Measurements from ENCODE around the gene SCN3A.
A peak's percentile ranks its signal among the peaks of the same experiment; 100 is the strongest.

Gene SCN3A

GRCh38 chr2:165078913-165079312, 124.9 kb downstream of the SCN3A start:
- H3K9me2 ChIP-seq (replicated peaks; ENCODE audit: insufficient read depth, low read length), result no peaks in the 10 kb centered on the region
- peak; percentile 53 for DNase-seq
- no peaks in the 10 kb centered on the region for H3K27me3 ChIP-seq (replicated peaks; ENCODE audit: insufficient read depth, low read length)
- H3K79me2 ChIP-seq (ENCODE audit: low read length), result no peaks in the 10 kb centered on the region
- peak overlapping the region; percentile 41; the same call in 1 of the 2 replicates for H3K27ac ChIP-seq (ENCODE audit: low read length)
- H3K4me1 ChIP-seq (ENCODE audit: low read length), result peaks cover 27% of the 10 kb centered on the region
- no peaks in the 10 kb centered on the region for H4K20me1 ChIP-seq (ENCODE audit: insufficient read depth, low read length)
- H3K9ac ChIP-seq (ENCODE audit: low read length), result no peak overlapping the region
- TF ChIP-seq CTCF (IDR thresholded peaks at IDR 0.05; ENCODE audit: low read length) (no peak), EZH2 (optimal IDR thresholded peaks at IDR 0.05; ENCODE audit: low read depth, low read length) (no peak), EZH2phosphoT487 (IDR thresholded peaks at IDR 0.05; ENCODE audit: low read length) (no peak)
- no peaks in the 10 kb centered on the region for H3K9me3 ChIP-seq (replicated peaks; ENCODE audit: insufficient read depth, low read length)
- H3K36me3 ChIP-seq (replicated peaks; ENCODE audit: insufficient read depth, low read length), result no peaks in the 10 kb centered on the region
- peak overlapping the region; percentile 51 for H3K4me2 ChIP-seq (ENCODE audit: low read depth, low read length)
- H3F3A ChIP-seq (ENCODE audit: insufficient read depth, low read length), result no peaks in the 10 kb centered on the region
- H2AFZ ChIP-seq (ENCODE audit: low read length), result 0 out of 2 replicates have a peak overlapping the region, but pooled peaks have one; percentile 41
- no peak overlapping the region for H3K4me3 ChIP-seq (ENCODE audit: low read length)

GRCh38 chr2:165074884-165075283, 129.0 kb downstream of the SCN3A start:
- Histone ChIP-seq H3K9me2 (replicated peaks; ENCODE audit: insufficient read depth, low read length) (no peaks in the 10 kb centered on the region), H3K79me2 (ENCODE audit: low read length) (no peaks in the 10 kb centered on the region), H2AFZ (ENCODE audit: low read length) (no peak overlapping the region), H3K9ac (ENCODE audit: low read length) (no peak overlapping the region), H3K36me3 (replicated peaks; ENCODE audit: insufficient read depth, low read length) (no peaks in the 10 kb centered on the region), H3K4me2 (ENCODE audit: low read depth, low read length) (no peak overlapping the region), H3K27ac (ENCODE audit: low read length) (no peak overlapping the region), H3K4me1 (ENCODE audit: low read length) (peaks cover 24% of the 10 kb centered on the region), H3K9me3 (replicated peaks; ENCODE audit: insufficient read depth, low read length) (no peaks in the 10 kb centered on the region), H4K20me1 (ENCODE audit: insufficient read depth, low read length) (no peaks in the 10 kb centered on the region), H3K27me3 (replicated peaks; ENCODE audit: insufficient read depth, low read length) (no peaks in the 10 kb centered on the region), H3K4me3 (ENCODE audit: low read length) (no peak overlapping the region), H3F3A (ENCODE audit: insufficient read depth, low read length) (no peaks in the 10 kb centered on the region)
- TF ChIP-seq EZH2 (optimal IDR thresholded peaks at IDR 0.05; ENCODE audit: low read depth, low read length) (no peak), EZH2phosphoT487 (IDR thresholded peaks at IDR 0.05; ENCODE audit: low read length) (no peak), CTCF (IDR thresholded peaks at IDR 0.05; ENCODE audit: low read length) (no peak)
- no peak for DNase-seq

GRCh38 chr2:165074323-165074722, 129.5 kb downstream of the SCN3A start:
- TF ChIP-seq EZH2phosphoT487 (IDR thresholded peaks at IDR 0.05; ENCODE audit: low read length) (no peak), EZH2 (optimal IDR thresholded peaks at IDR 0.05; ENCODE audit: low read depth, low read length) (no peak), CTCF (IDR thresholded peaks at IDR 0.05; ENCODE audit: low read length) (no peak)
- H3F3A ChIP-seq (ENCODE audit: insufficient read depth, low read length), result no peaks in the 10 kb centered on the region
- H3K4me1 ChIP-seq (ENCODE audit: low read length), result peaks cover 18% of the 10 kb centered on the region
- H3K79me2 ChIP-seq (ENCODE audit: low read length), result no peaks in the 10 kb centered on the region
- no peak overlapping the region for H3K4me2 ChIP-seq (ENCODE audit: low read depth, low read length)
- H3K9me3 ChIP-seq (replicated peaks; ENCODE audit: insufficient read depth, low read length), result no peaks in the 10 kb centered on the region
- H3K27ac ChIP-seq (ENCODE audit: low read length), result no peak overlapping the region
- no peak for DNase-seq
- no peaks in the 10 kb centered on the region for H3K36me3 ChIP-seq (replicated peaks; ENCODE audit: insufficient read depth, low read length)
- H3K9me2 ChIP-seq (replicated peaks; ENCODE audit: insufficient read depth, low read length), result no peaks in the 10 kb centered on the region
- no peak overlapping the region for H3K9ac ChIP-seq (ENCODE audit: low read length)
- no peaks in the 10 kb centered on the region for H4K20me1 ChIP-seq (ENCODE audit: insufficient read depth, low read length)
- H3K4me3 ChIP-seq (ENCODE audit: low read length), result no peak overlapping the region
- no peaks in the 10 kb centered on the region for H3K27me3 ChIP-seq (replicated peaks; ENCODE audit: insufficient read depth, low read length)
- no peak overlapping the region for H2AFZ ChIP-seq (ENCODE audit: low read length)

All from MM.1S (cell line).